ENCODE data around the gene MAGEA6.
"Not testable (repeated sequence)": the region's sequence is repeated elsewhere in the genome, so short reads cannot be mapped to it uniquely, and the experiment has no call there.

Gene MAGEA6

GRCh38 chrX:152769549-152770289 lies at the start of gene MAGEA6:
MAGEA6 (minus strand) TSS chrX:152769689; CDS start chrX:152767650, 2,039 bp downstream.
- not testable (repeated sequence) for DNase-seq (ENCODE audit: low read depth)

- DNase-seq (ENCODE audit: low read depth) = no peak
These were observed 49.8 kb upstream of the MAGEA6 start for GRCh38 chrX:152819266-152819665.

- no peak for DNase-seq (ENCODE audit: low read depth)
These were observed 48.9 kb upstream of the MAGEA6 start for GRCh38 chrX:152818356-152818755.

- no peak for DNase-seq (ENCODE audit: low read depth)
These were observed 47.7 kb upstream of the MAGEA6 start for GRCh38 chrX:152817078-152817764.

GRCh38 chrX:152814048-152814447 lies 44.6 kb upstream of the MAGEA6 start:
- no peak for DNase-seq (ENCODE audit: low read depth)

- no peak for DNase-seq (ENCODE audit: low read depth)
These were observed 43.7 kb upstream of the MAGEA6 start for GRCh38 chrX:152813206-152813605.

- no peak for DNase-seq (ENCODE audit: low read depth)
These were observed 40.9 kb upstream of the MAGEA6 start for GRCh38 chrX:152810403-152810802.

- DNase-seq (ENCODE audit: low read depth) = no peak
These were observed 36.5 kb upstream of the MAGEA6 start for GRCh38 chrX:152806035-152806434.

GRCh38 chrX:152798945-152799344 lies 29.5 kb upstream of the MAGEA6 start:
- no peak for DNase-seq (ENCODE audit: low read depth)

- not testable (repeated sequence) for DNase-seq (ENCODE audit: low read depth)
These were observed 17.6 kb upstream of the MAGEA6 start for GRCh38 chrX:152787062-152787461.

- DNase-seq (ENCODE audit: low read depth) = not testable (repeated sequence)
These were observed 2.9 kb downstream of the MAGEA6 start for GRCh38 chrX:152766562-152766961.

GRCh38 chrX:152761582-152761981 lies 7.9 kb downstream of the MAGEA6 start:
- not testable (repeated sequence) for DNase-seq (ENCODE audit: low read depth)

- DNase-seq (ENCODE audit: low read depth) = not testable (repeated sequence)
These were observed 9.9 kb downstream of the MAGEA6 start for GRCh38 chrX:152759544-152759943.

- DNase-seq (ENCODE audit: low read depth) = not testable (repeated sequence)
These were observed 10.6 kb downstream of the MAGEA6 start, which contains the start of gene CSAG3 for GRCh38 chrX:152758918-152759317. CSAG3 (plus strand) TSS chrX:152759218.

GRCh38 chrX:152754871-152755270 lies 14.6 kb downstream of the MAGEA6 start:
- not testable (repeated sequence) for DNase-seq (ENCODE audit: low read depth)

GRCh38 chrX:152753686-152754650 lies 15.5 kb downstream of the MAGEA6 start, which contains the start of gene MAGEA2:
MAGEA2 (minus strand) TSS chrX:152753842; CDS start chrX:152751363, 2,479 bp downstream.
- DNase-seq (ENCODE audit: low read depth) = not testable (repeated sequence)

GRCh38 chrX:152738560-152738959 lies 30.9 kb downstream of the MAGEA6 start:
- no peak for DNase-seq (ENCODE audit: low read depth)

GRCh38 chrX:152736528-152736927 lies 33.0 kb downstream of the MAGEA6 start:
- DNase-seq (ENCODE audit: low read depth) = not testable (repeated sequence)

GRCh38 chrX:152735860-152736511 lies 33.5 kb downstream of the MAGEA6 start:
- DNase-seq (ENCODE audit: low read depth) = no peak

GRCh38 chrX:152735101-152735500 lies 34.4 kb downstream of the MAGEA6 start:
- DNase-seq (ENCODE audit: low read depth) = no peak

- DNase-seq (ENCODE audit: low read depth) = not testable (repeated sequence)
These were observed 35.2 kb downstream of the MAGEA6 start for GRCh38 chrX:152734143-152734858.

Data from activated T-cell treated with anti-CD3 and anti-CD28 coated beads for 1 hour (primary cell).